22Rv1 (cell line): Measurements from ENCODE around the gene LMBRD1.
A peak's percentile ranks its signal among the peaks of the same experiment; 100 is the strongest.
"Not testable (repeated sequence)": the region's sequence is repeated elsewhere in the genome, so short reads cannot be mapped to it uniquely, and the experiment has no call there.

Experiments used
- H3K27ac ChIP-seq: fragments of 450-650 bp; 2 replicates; pipeline ENCODE4 v1.5.1; 2017
- CTCF ChIP-seq: fragments of 450-650 bp; IDR thresholded peaks from 2 replicates; pipeline ENCODE4 v1.5.1; 2017; ENCODE audit warnings: mild to moderate bottlenecking
- ZFX ChIP-seq: fragments of 450-650 bp; IDR thresholded peaks from 2 replicates; pipeline ENCODE4 v1.6.1; 2017; ENCODE audit warnings: antibody characterized with exemption, borderline replicate concordance

The LMBRD1 gene

GRCh38 chr6:69801711-69802110, 4.9 kb upstream of the LMBRD1 start:
- no peak overlapping the region for H3K27ac ChIP-seq
- TF ChIP-seq CTCF (no peak), ZFX (no peak)

- no peak overlapping the region for H3K27ac ChIP-seq
- TF ChIP-seq CTCF (no peak), ZFX (no peak)
Observed at GRCh38 chr6:69801225-69801624, 4.4 kb upstream of the LMBRD1 start.

GRCh38 chr6:69798796-69799195, 2.0 kb upstream of the LMBRD1 start:
- H3K27ac ChIP-seq, result not testable (repeated sequence)

GRCh38 chr6:69796073-69796641, 653 bp downstream of the LMBRD1 start:
- no peak for TF ChIP-seq ZFX
- TF ChIP-seq CTCF, result no peak
- peak overlapping the region; percentile 82 for H3K27ac ChIP-seq

- H3K27ac ChIP-seq, result peak overlapping the region; percentile 82
- TF ChIP-seq ZFX (no peak), CTCF (no peak)
Observed at GRCh38 chr6:69795469-69796072, 1.2 kb downstream of the LMBRD1 start.

- TF ChIP-seq CTCF (no peak), ZFX (no peak)
- H3K27ac ChIP-seq, result no peak overlapping the region
Observed at GRCh38 chr6:69792292-69792691, 4.5 kb downstream of the LMBRD1 start.

- TF ChIP-seq ZFX, result no peak
- no peak for TF ChIP-seq CTCF
- no peak overlapping the region for H3K27ac ChIP-seq
Observed at GRCh38 chr6:69791065-69791471, 5.7 kb downstream of the LMBRD1 start.

GRCh38 chr6:69790629-69791028, 6.2 kb downstream of the LMBRD1 start:
- H3K27ac ChIP-seq, result no peak overlapping the region
- TF ChIP-seq ZFX (no peak), CTCF (no peak)
